ENCODE data around the gene TRIP4. TPM values are rescaled to one million over a fixed set of nuclear protein-coding genes. Genes with fewer than 3 reads are reported as not detected.

Gene TRIP4
- total and polyA plus RNA-seq, 2 donors (not counting 3 experiments of a cell fraction or from before 2014, with no cell fraction given): 10.9 to 31.1 TPM

GRCh38 chr15:64354688-64355344 is 32.8 kb upstream of the TRIP4 start:
- intact Hi-C loops (cut with micrococcal nuclease): loop anchor here (5.0 kb wide), 2 partner anchors 38 to 258 kb away; partner anchors contain the start of gene SNX1
- POLR2A ChIA-PET: no interaction called here
- H3K79me2 ChIP-seq (ENCODE audit: control insufficient read depth, insufficient read depth, low read length): peaks cover 38% of the 10 kb centered on the region

More at GRCh38 chr15:64354688-64355344, 32.8 kb upstream of the TRIP4 start:
- FAIRE-seq (no peak), DNase-seq (ENCODE audit: low read depth, low spot score) (no peak)
- H3K27me3 ChIP-seq (ENCODE audit: control insufficient read depth in 2 of 2, insufficient read depth in 2 of 2, low read length in 2 of 2): no peaks in the 10 kb centered on the region
- no peak for TF ChIP-seq EZH2 (IDR thresholded peaks at IDR 0.05; ENCODE audit: borderline replicate concordance, low read depth, low read length, severe bottlenecking)
- TF ChIP-seq FOS (IDR thresholded peaks at IDR 0.05; ENCODE audit: borderline replicate concordance, insufficient read depth, low read length): no peak
- no peak for TF ChIP-seq CTCF (IDR thresholded peaks at IDR 0.05; ENCODE audit: extremely low read depth in 1 of 2, insufficient read depth in 1 of 2, low read depth in 1 of 2, low read length in 2 of 2)
- TF ChIP-seq JUN (IDR thresholded peaks at IDR 0.05; ENCODE audit: borderline replicate concordance, insufficient read depth, insufficient read length, low read depth): no peak
- no peak for TF ChIP-seq POLR2A (IDR thresholded peaks at IDR 0.05; ENCODE audit: low read depth, low read length)
- no peak for TF ChIP-seq MAX (IDR thresholded peaks at IDR 0.05; ENCODE audit: insufficient read depth, insufficient read length)
- no peak for TF ChIP-seq MYC (IDR thresholded peaks at IDR 0.05; ENCODE audit: low read depth, low read length)
- TF ChIP-seq GATA2 (IDR thresholded peaks at IDR 0.05; ENCODE audit: insufficient read depth, insufficient read length, low read depth, low read length): no peak
- no peak for TF ChIP-seq POLR2AphosphoS5 (IDR thresholded peaks at IDR 0.05; ENCODE audit: insufficient read depth, low read depth, low read length)
- H3K9me1 ChIP-seq (replicated peaks; ENCODE audit: control insufficient read depth, extremely low read depth, insufficient read depth, low read length): no peaks in the 10 kb centered on the region
- CTCF ChIA-PET: interaction anchor here (0.9 to 1.8 kb wide), 5 partner anchors 10 to 145 kb away, joined by 3 to 44 read pairs (median 6); partner anchors contain the start of gene TRIP4
- H3K4me1 ChIP-seq (ENCODE audit: control insufficient read depth, extremely low read depth, insufficient read depth, low read length): peaks cover 27% of the 10 kb centered on the region
- peak overlapping the region; percentile 94 for H3K4me2 ChIP-seq (ENCODE audit: insufficient read depth, low read length)
- no peaks in the 10 kb centered on the region for H4K20me1 ChIP-seq (replicated peaks; ENCODE audit: control insufficient read depth, extremely low read depth, insufficient read depth, low read length)
- peak overlapping the region; percentile 78 to 94 (median 89) for H3K4me3 ChIP-seq (replicated peaks in 1 of 3; ENCODE audit: insufficient read depth in 1 of 3, low read depth in 1 of 3, low read length in 3 of 3)
- H3K9me3 ChIP-seq (replicated peaks; ENCODE audit: control insufficient read depth, insufficient read depth, low read length): no peaks in the 10 kb centered on the region
- BruUV-seq (replicated peaks): TSS peak; percentile 26
- H3K27ac ChIP-seq (ENCODE audit: insufficient read depth, low read depth, low read length): peak overlapping the region; percentile 45
- H2AFZ ChIP-seq (ENCODE audit: low read depth, low read length): peak overlapping the region; percentile 74
- H3K9ac ChIP-seq (replicated peaks; ENCODE audit: extremely low read depth, insufficient read depth, low read length): peak overlapping the region; percentile 60
- no peaks in the 10 kb centered on the region for H3K36me3 ChIP-seq (ENCODE audit: control insufficient read depth in 2 of 2, extremely low read depth in 1 of 2, insufficient read depth in 2 of 2, low read length in 2 of 2)
- dilution Hi-C loops (cut with MboI; ENCODE audit: extremely low pct_ligation_motif_present, low sequenced_read_pairs): no loop called here

Measured in endothelial cell of umbilical vein (primary cell).